Inferior parietal cortex (tissue), 1 donor: ENCODE results near the gene DPEP1.

Experiments used
- DNase-seq: peaks from one replicate; pipeline ENCODE4 v3.0.0-alpha.2; 2016; ENCODE audit errors: extremely low spot score

The DPEP1 gene

DNA sequence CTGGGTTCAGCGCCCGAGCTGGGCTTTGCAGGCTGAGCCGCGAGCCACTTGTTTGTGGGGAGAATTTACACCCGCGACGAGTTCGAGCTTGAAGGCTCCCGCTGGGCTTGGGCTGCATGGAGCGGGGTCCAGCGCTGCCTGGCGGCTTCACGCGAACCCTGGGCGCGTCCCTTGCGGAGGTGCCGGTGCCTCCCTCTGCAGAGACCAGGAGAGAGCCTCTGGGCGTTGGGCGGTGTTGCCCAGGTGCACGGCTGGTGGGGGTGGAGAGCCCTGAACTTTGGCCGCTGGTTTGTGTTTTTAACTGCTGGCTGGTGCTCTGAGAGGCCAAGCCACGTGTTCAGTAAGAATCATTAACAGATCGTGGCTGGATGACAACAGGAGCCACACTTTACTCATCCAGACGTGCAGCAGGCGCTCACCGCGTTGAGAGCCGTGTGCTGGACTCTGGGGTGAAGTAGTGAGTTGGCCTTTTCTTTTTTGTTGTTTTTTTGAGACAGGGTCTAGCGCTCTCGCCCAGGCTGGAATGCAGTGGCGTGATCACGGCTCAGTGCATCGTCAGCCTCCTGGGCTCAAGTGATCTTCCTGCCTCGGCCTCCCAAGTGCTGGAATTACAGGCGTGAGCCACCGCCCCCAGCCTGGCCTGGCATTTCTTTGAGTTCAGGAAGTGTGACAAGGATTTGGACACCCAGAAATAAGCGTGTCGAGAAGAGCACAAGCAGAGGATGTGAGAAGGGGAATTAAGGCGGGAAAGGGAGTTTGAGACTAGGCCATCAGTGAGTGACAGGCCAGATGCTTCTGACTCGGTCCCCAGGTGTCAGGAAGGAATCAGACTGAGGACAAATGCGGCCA is 73.9 kb downstream of the DPEP1 start:
- no peak for DNase-seq
